HCT116 (cell line): ENCODE results near the gene ATG4D. TPM values are rescaled to one million over a fixed set of nuclear protein-coding genes. Genes with fewer than 3 reads are reported as not detected.

Experiments
- ATAC-seq: fragments of 200-7000 bp; cut with Tn5 transposase; 2 replicates; pipeline ENCODE4 v1.9.1; 2020; ENCODE audit warnings: mild to moderate bottlenecking, moderate library complexity
- BruUV-seq: library from RNA; stranded (reverse); fragments of 400-500 nt; replicated peaks from 2 replicates; lab custom pipeline; 2021; lab: Mats Ljungman, UMichigan
- CTCF ChIA-PET: fragments of 300-600 bp; sonication (Branson Sonifier 250); formaldehyde crosslinking; loops from one replicate; lab custom pipeline; 2021; ENCODE audit warnings: antibody characterized with exemption; lab: Charles Lee
- POLR2A ChIA-PET: fragments of 300-600, 350-600 bp; sonication (Branson Sonifier 250); formaldehyde crosslinking; loops from one replicate; lab custom pipeline; 2021; ENCODE audit warnings: antibody characterized with exemption; lab: Charles Lee
- RAD21 ChIA-PET, 2 experiments: fragments of 300-600 bp; sonication (Branson Sonifier 250); formaldehyde crosslinking; loops; one replicate each; lab custom pipeline; 2023; ENCODE audit warnings: low total read pairs in 2 of 2; ENCODE audit not compliant: uncharacterized antibody in 2 of 2, unreplicated experiment in 2 of 2, low non-redundant PET in 1 of 2; lab: Charles Lee
- DNase-seq: peaks from one replicate; pipeline ENCODE4 v3.0.0-alpha.2; 2010; ENCODE audit warnings: low read depth, low spot score
- H2AFZ ChIP-seq: fragments of 200-600 bp; shearing (Covaris generic), sonication (generic); 2 replicates; pipeline ENCODE4 v1.6.1; 2017; ENCODE audit warnings: low read depth, mixed run types, mixed read lengths, antibody characterized with exemption, low read length; ENCODE audit not compliant: poor library complexity, severe bottlenecking
- H3K27ac ChIP-seq: 2 replicates; pipeline ENCODE4 v1.5.1; 2012; ENCODE audit warnings: low read depth, low read length
- H3K27me3 ChIP-seq: fragments of 200-600 bp; sonication (generic); 2 replicates; pipeline ENCODE4 v1.6.1; 2016; ENCODE audit warnings: mixed run types, low read length, mixed read lengths; ENCODE audit not compliant: insufficient read depth
- H3K36me3 ChIP-seq, 2 experiments: fragments of 200-500 bp in 1 of 2; fragments of 200-600 bp in 1 of 2; sonication (Bioruptor generic) in 1 of 2; sonication (generic) in 1 of 2; 2 replicates each; pipeline versions ENCODE4 v1.5.1 to v1.6.1; 2014 to 2016; ENCODE audit warnings: low read length in 2 of 2, inconsistent platforms in 1 of 2, mixed read lengths in 1 of 2, mixed run types in 1 of 2; ENCODE audit not compliant: insufficient read depth in 2 of 2, control insufficient read depth in 1 of 2
- H3K4me1 ChIP-seq, 2 experiments: fragments of 200-600 bp in 1 of 2; sonication (generic) in 1 of 2; 2 replicates each; pipeline versions ENCODE4 v1.5.1 to v1.6.1; 2012 to 2017; ENCODE audit warnings: low read length in 2 of 2, inconsistent platforms in 1 of 2, mild to moderate bottlenecking in 1 of 2, mixed read lengths in 1 of 2, mixed run types in 1 of 2, moderate library complexity in 1 of 2; ENCODE audit not compliant: insufficient read depth in 2 of 2, control insufficient read depth in 1 of 2
- H3K4me2 ChIP-seq: fragments of 200-600 bp; sonication (generic); 2 replicates; pipeline ENCODE4 v1.6.1; 2017; ENCODE audit warnings: mixed run types, low read length, mixed read lengths
- H3K4me3 ChIP-seq, 2 experiments: fragments of 200-600 bp in 1 of 2; sonication (generic) in 1 of 2; replicated peaks in 1 of 2; 2 replicates each; pipeline ENCODE4 v1.5.1; 2011 to 2016; ENCODE audit warnings: low read length in 2 of 2, control low read depth in 1 of 2, low read depth in 1 of 2, mild to moderate bottlenecking in 1 of 2, mixed read lengths in 1 of 2, mixed run types in 1 of 2
- H3K79me2 ChIP-seq: fragments of 200-600 bp; sonication (generic); 2 replicates; pipeline ENCODE4 v1.6.1; 2017; ENCODE audit warnings: mild to moderate bottlenecking, mixed run types, low read length, moderate library complexity, mixed read lengths; ENCODE audit not compliant: insufficient read depth
- H3K9ac ChIP-seq: fragments of 200-600 bp; sonication (generic); 2 replicates; pipeline ENCODE4 v1.6.1; 2016; ENCODE audit warnings: low read length, mixed read lengths
- H3K9me2 ChIP-seq: fragments of 200-600 bp; sonication (generic), shearing (Covaris generic); 2 replicates; pipeline ENCODE4 v1.6.1; 2017; ENCODE audit warnings: mixed run types, mild to moderate bottlenecking, moderate library complexity; ENCODE audit not compliant: insufficient read depth
- H3K9me3 ChIP-seq, 2 experiments: fragments of 200-500 bp in 1 of 2; fragments of 200-600 bp in 1 of 2; sonication (Bioruptor generic) in 1 of 2; sonication (generic) in 1 of 2; 2 replicates each; pipeline ENCODE4 v1.6.1; 2014 to 2017; ENCODE audit warnings: low read length in 2 of 2, mixed read lengths in 2 of 2, inconsistent platforms in 1 of 2, low read depth in 1 of 2, mild to moderate bottlenecking in 1 of 2, mixed run types in 1 of 2, moderate library complexity in 1 of 2; ENCODE audit not compliant: control insufficient read depth in 1 of 2, insufficient read depth in 1 of 2
- H4K20me1 ChIP-seq: fragments of 200-600 bp; sonication (generic), shearing (Covaris generic); 2 replicates; pipeline ENCODE4 v1.6.1; 2017; ENCODE audit warnings: mixed run types, mild to moderate bottlenecking, moderate library complexity; ENCODE audit not compliant: insufficient read depth
- POLR2A ChIP-seq: IDR thresholded peaks from 2 replicates; pipeline ENCODE4 v1.7.0; 2011; ENCODE audit warnings: borderline replicate concordance; ENCODE audit not compliant: insufficient read depth, insufficient read length; ENCODE audit errors: extremely low read depth
- SIN3A ChIP-seq: IDR thresholded peaks from 2 replicates; pipeline ENCODE4 v1.6.1; 2012; ENCODE audit warnings: low read depth
- ZFX ChIP-seq: fragments of 450-650 bp; IDR thresholded peaks from 2 replicates; pipeline ENCODE4 v1.6.1; 2017
- intact Hi-C: fragments of 100-400 bp; cut with micrococcal nuclease; formaldehyde crosslinking; loops from 2 replicates; pipeline ENCODE4 v1.10.0; 2022
- total RNA-seq: library from RNA; stranded (reverse); gene quantifications from one replicate; pipeline ENCODE4 v1.2.1, GENCODE V29; 2021; ENCODE audit not compliant: unreplicated experiment

ATG4D gene
- total RNA-seq, 1 experiment from 2014 or later, result 45.4 TPM

DNA sequence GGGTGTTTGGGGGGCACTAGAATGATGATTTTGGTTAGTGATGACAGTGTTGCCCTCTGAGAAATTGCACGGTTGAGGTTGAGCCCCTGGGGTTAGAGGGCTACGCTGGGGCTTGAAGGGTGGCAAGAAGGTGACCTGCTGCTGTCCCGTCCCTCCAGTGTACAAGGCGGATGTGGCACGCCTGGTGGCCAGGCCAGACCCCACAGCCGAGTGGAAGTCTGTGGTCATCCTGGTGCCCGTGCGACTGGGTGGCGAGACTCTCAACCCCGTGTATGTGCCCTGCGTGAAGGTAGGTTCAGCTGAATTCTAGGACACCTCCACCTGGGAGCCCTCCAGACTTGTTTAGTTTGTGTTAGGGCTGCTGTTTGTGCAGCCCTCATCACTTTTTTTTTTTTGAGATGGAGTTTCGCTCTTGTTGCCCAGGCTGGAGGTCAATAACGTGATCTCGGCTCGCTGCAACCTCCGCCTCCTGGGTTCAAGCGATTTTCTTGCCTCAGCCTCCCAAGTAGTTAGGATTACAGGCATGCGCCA is 5.1 kb downstream of the ATG4D start:
- ATAC-seq (no peak), DNase-seq (no peak)
- no peaks in the 10 kb centered on the region for H4K20me1 ChIP-seq
- TF ChIP-seq ZFX (no peak), POLR2A (no peak)
- H3K27me3 ChIP-seq, result no peaks in the 10 kb centered on the region
- intact Hi-C loops, result no loop called here
- no peaks in the 10 kb centered on the region for H3K9me2 ChIP-seq
- H3K4me2 ChIP-seq, result no peak overlapping the region
- H3K36me3 ChIP-seq, result peaks cover 12 to 26% of the 10 kb centered on the region in 2 experiments; a peak in 3 of 4 replicates
- H3K4me1 ChIP-seq, result peaks cover 4 to 9% of the 10 kb centered on the region in 2 experiments; a peak in 3 of 4 replicates
- H2AFZ ChIP-seq, result no peak overlapping the region
- H3K9ac ChIP-seq, result no peak overlapping the region
- H3K9me3 ChIP-seq, result no peaks in the 10 kb centered on the region
- ChIA-PET POLR2A (no interaction called here), CTCF (no interaction called here), RAD21 (no interaction called here)
- no peak overlapping the region for H3K27ac ChIP-seq
- no TSS peak for BruUV-seq
- no peak overlapping the region for H3K4me3 ChIP-seq
- H3K79me2 ChIP-seq, result peaks cover 24% of the 10 kb centered on the region

DNA sequence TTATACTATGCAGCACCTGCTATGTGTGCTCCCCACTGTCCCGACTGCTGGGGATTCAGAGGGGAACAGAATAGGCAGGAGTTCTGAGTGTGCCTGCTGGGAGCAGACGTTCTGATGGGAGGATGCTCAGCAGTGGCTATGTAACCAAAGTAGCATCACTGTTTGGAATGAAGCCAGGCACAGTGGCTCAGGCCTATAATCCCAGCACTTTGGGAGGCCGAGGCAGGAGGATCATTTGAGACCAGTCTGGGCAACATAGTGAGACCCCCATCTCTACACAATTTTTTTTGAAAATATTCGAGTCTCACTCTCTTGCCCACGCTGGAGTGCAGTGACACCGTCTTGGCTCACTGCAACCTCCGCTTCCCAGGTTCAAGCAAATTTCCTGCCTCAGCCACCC is 6.0 kb downstream of the ATG4D start:
- intact Hi-C loops, result no loop called here
- H4K20me1 ChIP-seq, result no peaks in the 10 kb centered on the region
- no peak overlapping the region for H3K9ac ChIP-seq
- H3K79me2 ChIP-seq, result peaks cover 14% of the 10 kb centered on the region
- H3K9me2 ChIP-seq, result no peaks in the 10 kb centered on the region
- H3K27ac ChIP-seq, result no peak overlapping the region
- no peaks in the 10 kb centered on the region for H3K27me3 ChIP-seq
- H3K4me1 ChIP-seq, result peaks cover 2 to 5% of the 10 kb centered on the region in 2 experiments; a peak in 3 of 4 replicates
- H2AFZ ChIP-seq, result no peak overlapping the region
- ChIA-PET CTCF (no interaction called here), POLR2A (no interaction called here), RAD21 (interaction anchor here in 1 of 2 experiments (0.6 kb wide), 1 partner anchor 37 kb away, joined by 4 read pairs; no protein-coding TSS in a partner anchor)
- DNase-seq (no peak), ATAC-seq (no peak)
- H3K4me3 ChIP-seq, result no peak overlapping the region
- no peaks in the 10 kb centered on the region for H3K9me3 ChIP-seq
- H3K4me2 ChIP-seq, result no peak overlapping the region
- BruUV-seq, result no TSS peak
- H3K36me3 ChIP-seq, result peaks cover 15 to 35% of the 10 kb centered on the region in 2 experiments; a peak in 3 of 4 replicates
- no peak for TF ChIP-seq ZFX
- no peak for TF ChIP-seq SIN3A
